ENCODE data around the gene PSME1. TPM values are rescaled to one million over a fixed set of nuclear protein-coding genes. Genes with fewer than 3 reads are reported as not detected.
"Not testable (repeated sequence)": the region's sequence is repeated elsewhere in the genome, so short reads cannot be mapped to it uniquely, and the experiment has no call there.

Gene PSME1
- total RNA-seq, 4 donors from 2014 or later: 81.3 to 125 (median 114) TPM

DNA sequence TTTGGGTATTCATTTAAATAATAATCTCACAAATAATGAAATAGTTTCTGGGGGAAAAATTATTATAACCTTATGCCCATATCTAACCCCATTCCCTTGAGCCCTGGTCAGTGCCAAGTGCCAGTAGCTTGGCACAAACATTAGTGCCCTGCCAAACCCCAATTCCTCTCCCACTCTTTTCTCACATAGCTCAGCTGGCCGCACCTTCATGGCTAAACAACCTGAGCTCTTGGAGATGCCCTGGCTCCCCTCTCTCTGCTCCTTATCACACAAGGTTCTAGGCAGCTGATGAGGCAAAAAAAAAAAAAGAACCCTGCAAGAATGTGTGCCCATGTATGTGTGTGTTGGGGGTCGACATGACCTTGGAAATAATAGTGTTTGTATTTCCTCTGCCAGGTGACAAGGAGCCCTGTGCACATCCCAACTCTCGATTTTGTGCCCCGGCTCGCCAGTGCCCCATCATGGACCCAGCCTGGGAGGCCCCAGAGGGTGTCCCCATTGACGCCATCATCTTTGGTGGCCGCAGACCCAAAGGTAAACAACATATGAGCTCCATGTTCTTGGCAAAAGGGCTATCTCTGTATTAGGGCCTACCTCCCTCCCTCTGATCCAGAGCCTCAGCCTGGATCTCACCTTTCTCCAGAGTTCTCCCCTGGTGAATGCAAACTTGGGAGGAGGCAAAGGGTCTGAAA, 33.5 kb upstream of the PSME1 start:
- H3K4me3 ChIP-seq (ENCODE audit: low read depth, poor library complexity, severe bottlenecking): no peak overlapping the region
- TF ChIP-seq, protein P1, sequence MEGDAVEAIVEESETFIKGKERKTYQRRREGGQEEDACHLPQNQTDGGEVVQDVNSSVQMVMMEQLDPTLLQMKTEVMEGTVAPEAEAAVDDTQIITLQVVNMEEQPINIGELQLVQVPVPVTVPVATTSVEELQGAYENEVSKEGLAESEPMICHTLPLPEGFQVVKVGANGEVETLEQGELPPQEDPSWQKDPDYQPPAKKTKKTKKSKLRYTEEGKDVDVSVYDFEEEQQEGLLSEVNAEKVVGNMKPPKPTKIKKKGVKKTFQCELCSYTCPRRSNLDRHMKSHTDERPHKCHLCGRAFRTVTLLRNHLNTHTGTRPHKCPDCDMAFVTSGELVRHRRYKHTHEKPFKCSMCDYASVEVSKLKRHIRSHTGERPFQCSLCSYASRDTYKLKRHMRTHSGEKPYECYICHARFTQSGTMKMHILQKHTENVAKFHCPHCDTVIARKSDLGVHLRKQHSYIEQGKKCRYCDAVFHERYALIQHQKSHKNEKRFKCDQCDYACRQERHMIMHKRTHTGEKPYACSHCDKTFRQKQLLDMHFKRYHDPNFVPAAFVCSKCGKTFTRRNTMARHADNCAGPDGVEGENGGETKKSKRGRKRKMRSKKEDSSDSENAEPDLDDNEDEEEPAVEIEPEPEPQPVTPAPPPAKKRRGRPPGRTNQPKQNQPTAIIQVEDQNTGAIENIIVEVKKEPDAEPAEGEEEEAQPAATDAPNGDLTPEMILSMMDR (IDR thresholded peaks at IDR 0.05): no peak
- no peak for TF ChIP-seq POLR2A (IDR thresholded peaks at IDR 0.05)
- DNase-seq (ENCODE audit: low spot score in 2 of 2): no peak
- intact Hi-C loops (cut with DNase I; ENCODE audit: low total_unique reads): no loop called here
- WGBS, 2 donors: 86 to 93% methylated on average over 7 of the region's 7 CpGs

DNA sequence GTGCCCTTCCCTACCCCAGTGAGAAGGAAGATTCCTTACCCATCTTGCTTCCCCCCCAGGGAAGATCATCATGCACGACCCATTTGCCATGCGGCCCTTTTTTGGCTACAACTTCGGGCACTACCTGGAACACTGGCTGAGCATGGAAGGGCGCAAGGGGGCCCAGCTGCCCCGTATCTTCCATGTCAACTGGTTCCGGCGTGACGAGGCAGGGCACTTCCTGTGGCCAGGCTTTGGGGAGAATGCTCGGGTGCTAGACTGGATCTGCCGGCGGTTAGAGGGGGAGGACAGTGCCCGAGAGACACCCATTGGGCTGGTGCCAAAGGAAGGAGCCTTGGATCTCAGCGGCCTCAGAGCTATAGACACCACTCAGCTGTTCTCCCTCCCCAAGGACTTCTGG, 32.5 kb upstream of the PSME1 start:
- 90 to 98% methylated on average over 13 of the region's 13 CpGs for WGBS, 2 donors
- intact Hi-C loops (cut with DNase I; ENCODE audit: low total_unique reads): no loop called here
- no peak for TF ChIP-seq POLR2A (IDR thresholded peaks at IDR 0.05)
- TF ChIP-seq, protein P1 (IDR thresholded peaks at IDR 0.05): no peak
- DNase-seq (ENCODE audit: low spot score in 2 of 2): no peak
- H3K4me3 ChIP-seq (ENCODE audit: low read depth, poor library complexity, severe bottlenecking): no peak overlapping the region

DNA sequence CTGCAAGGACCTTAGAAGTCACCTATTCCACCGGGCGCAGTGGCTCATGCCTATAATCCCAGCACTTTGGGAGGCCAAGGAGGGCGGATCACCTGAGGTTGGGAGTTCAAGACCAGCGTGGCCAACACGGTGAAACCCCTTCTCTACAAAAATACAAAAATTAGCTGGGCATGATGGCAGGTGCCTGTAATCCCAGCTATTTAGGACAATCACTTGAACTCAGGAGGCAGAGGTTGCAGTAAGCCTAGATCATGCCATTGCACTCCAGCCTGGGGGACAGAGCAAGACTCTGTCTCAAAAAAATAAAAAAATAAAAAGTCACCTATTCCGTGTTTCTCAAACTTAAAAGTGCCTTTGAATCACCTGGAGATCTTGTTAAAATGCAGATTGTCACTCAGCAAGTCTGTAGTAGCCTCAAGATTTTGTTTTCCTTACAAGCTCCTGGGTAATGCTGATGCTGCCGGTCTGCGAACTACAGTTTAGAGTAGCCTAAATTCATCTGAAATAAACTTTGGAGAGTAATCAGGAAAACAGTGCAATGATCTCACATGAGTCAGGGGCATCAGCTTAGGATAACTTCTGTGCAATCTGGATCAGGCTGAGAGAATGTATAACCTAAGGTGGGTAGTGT, 30.3 kb upstream of the PSME1 start:
- WGBS, 2 donors: 89 to 90% methylated on average over 8 of the region's 8 CpGs
- intact Hi-C loops (cut with DNase I; ENCODE audit: low total_unique reads): loop anchor here (5.0 kb wide), 1 partner anchor 48 kb away; no protein-coding TSS in a partner anchor
- H3K4me3 ChIP-seq (ENCODE audit: low read depth, poor library complexity, severe bottlenecking); DNase-seq (ENCODE audit: low spot score in 2 of 2): not testable (repeated sequence)

DNA sequence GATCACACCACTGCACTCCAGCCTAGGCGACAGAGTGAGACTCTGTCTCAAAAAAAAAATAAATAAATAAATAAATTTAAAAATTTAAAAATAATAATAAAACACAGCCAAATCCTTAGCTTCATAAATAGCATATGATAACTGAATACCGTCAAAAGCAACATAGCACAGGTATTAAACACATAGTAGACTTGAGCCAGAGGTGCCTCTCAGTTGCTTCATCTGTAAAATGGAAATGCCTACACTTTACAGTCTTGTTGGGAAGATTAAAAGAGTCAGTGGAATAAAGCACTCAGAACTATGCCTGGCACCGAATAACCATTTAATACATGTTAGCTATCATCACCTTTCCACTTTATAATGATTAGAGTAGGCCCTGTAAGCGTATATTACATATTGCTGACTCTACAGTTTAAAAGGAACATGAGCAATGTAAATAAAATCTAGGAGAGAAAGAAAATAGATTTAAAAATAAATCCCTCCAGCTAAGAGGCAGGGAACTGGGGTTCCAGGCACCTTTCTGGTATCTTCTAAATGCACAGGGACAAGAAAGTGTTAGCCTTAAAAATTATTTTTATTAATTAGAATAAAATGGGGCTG, 29.2 kb upstream of the PSME1 start:
- DNase-seq (ENCODE audit: low spot score in 2 of 2): no peak
- TF ChIP-seq POLR2A (IDR thresholded peaks at IDR 0.05): no peak
- TF ChIP-seq, protein P1 (IDR thresholded peaks at IDR 0.05): no peak
- intact Hi-C loops (cut with DNase I; ENCODE audit: low total_unique reads): loop anchor here (5.0 kb wide), 1 partner anchor 49 kb away; no protein-coding TSS in a partner anchor
- H3K4me3 ChIP-seq (ENCODE audit: low read depth, poor library complexity, severe bottlenecking): no peak overlapping the region
- WGBS, 2 donors: 85 to 87% methylated on average over 4 of the region's 4 CpGs

DNA sequence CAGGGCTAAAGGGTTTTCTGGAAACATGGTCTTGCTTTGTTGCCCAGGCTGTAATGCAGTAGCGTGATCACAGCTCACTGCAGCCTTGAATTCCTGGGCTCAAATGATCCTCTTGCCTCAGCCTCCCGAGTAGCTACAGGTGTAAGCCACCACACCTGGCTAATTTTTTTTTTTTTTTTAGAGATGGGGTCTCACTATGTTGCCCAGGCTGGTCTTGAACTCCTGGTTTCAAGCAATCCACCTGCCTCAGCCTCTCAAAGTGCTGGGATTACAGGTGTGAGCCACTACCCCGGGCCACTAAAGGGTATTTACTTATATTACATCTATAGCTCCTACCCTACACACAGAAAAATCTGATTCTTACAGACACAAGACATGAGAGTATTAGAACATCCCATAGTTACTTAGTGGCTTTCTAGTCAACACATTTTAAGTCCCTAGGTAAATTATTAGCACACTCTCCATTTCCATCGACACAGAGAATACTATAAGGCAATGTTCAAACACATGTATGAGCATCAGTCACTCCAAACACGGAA, 27.6 kb upstream of the PSME1 start:
- 49 to 50% methylated on average over 5 of the region's 5 CpGs for WGBS, 2 donors
- TF ChIP-seq POLR2A (IDR thresholded peaks at IDR 0.05): no peak
- TF ChIP-seq, protein P1 (IDR thresholded peaks at IDR 0.05): no peak
- intact Hi-C loops (cut with DNase I; ENCODE audit: low total_unique reads): loop anchor here (5.0 kb wide), 1 partner anchor 51 kb away; no protein-coding TSS in a partner anchor

DNA sequence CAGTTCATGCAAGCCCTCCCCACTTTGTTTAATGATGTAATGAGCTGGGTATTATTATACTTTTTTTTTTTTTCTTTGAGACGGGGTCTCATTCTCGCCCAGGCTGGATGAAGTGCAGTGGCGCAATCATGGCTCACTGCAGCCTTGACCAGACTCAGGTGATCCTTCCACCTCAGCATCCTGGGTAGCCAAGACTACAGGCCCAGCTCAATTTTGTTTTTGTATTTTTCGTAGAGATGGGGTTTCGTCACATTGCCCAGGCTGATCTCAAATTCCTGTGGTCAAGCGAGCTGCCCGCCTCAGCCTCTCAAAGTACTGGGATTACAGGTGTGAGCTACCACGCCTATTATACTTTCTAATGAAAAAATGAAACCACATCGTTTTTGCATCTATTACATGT, 25.9 kb upstream of the PSME1 start:
- 81% methylated on average over 9 of the region's 9 CpGs for WGBS, 2 donors
- TF ChIP-seq POLR2A (IDR thresholded peaks at IDR 0.05): no peak
- TF ChIP-seq, protein P1 (IDR thresholded peaks at IDR 0.05): no peak
- intact Hi-C loops (cut with DNase I; ENCODE audit: low total_unique reads): no loop called here

More for the DNA sequence above, 27.6 kb upstream of the PSME1 start:
- H3K4me3 ChIP-seq (ENCODE audit: low read depth, poor library complexity, severe bottlenecking): no peak overlapping the region
- DNase-seq (ENCODE audit: low spot score in 2 of 2): no peak

More for the DNA sequence above, 25.9 kb upstream of the PSME1 start:
- DNase-seq (ENCODE audit: low spot score in 2 of 2): no peak
- no peak overlapping the region for H3K4me3 ChIP-seq (ENCODE audit: low read depth, poor library complexity, severe bottlenecking)
